Osteoblast (primary cell): ENCODE measurements around the gene AEN. TPM values are rescaled to one million over a fixed set of nuclear protein-coding genes. Genes with fewer than 3 reads are reported as not detected.

ENCODE experiments used
- DNase-seq: peaks from one replicate; pipeline ENCODE4 v3.0.0; 2011; ENCODE audit warnings: low spot score, mixed read lengths; ENCODE audit not compliant: insufficient read length; ENCODE audit errors: missing footprints
- H2AFZ ChIP-seq: 2 replicates; pipeline ENCODE4 v1.6.0; 2011; ENCODE audit warnings: mild to moderate bottlenecking, low read length
- H3K27ac ChIP-seq: 2 replicates; pipeline ENCODE4 v1.5.1; 2011; ENCODE audit warnings: mild to moderate bottlenecking, low read depth, low read length, moderate library complexity
- H3K27me3 ChIP-seq: 2 replicates; pipeline ENCODE4 v1.6.0; 2012; ENCODE audit warnings: mild to moderate bottlenecking, control low read depth, inconsistent platforms, low read length, moderate library complexity; ENCODE audit not compliant: insufficient read depth
- H3K36me3 ChIP-seq: 2 replicates; pipeline ENCODE4 v1.5.1; 2011; ENCODE audit warnings: mild to moderate bottlenecking, low read length, control low read depth, moderate library complexity; ENCODE audit not compliant: insufficient read depth
- H3K4me1 ChIP-seq: 2 replicates; pipeline ENCODE4 v1.5.1; 2011; ENCODE audit warnings: mild to moderate bottlenecking, low read length, control low read depth, moderate library complexity; ENCODE audit not compliant: insufficient read depth
- H3K4me2 ChIP-seq: 2 replicates; pipeline ENCODE4 v1.6.0; 2011; ENCODE audit warnings: mild to moderate bottlenecking, low read length; ENCODE audit not compliant: insufficient read depth
- H3K4me3 ChIP-seq: fragments of 200-600 bp; sonication (generic); 3 replicates; pipeline ENCODE4 v1.5.1; 2012; ENCODE audit warnings: mild to moderate bottlenecking, low read length, inconsistent platforms; ENCODE audit not compliant: insufficient read depth
- H3K79me2 ChIP-seq: 2 replicates; pipeline ENCODE4 v1.6.0; 2012; ENCODE audit warnings: mild to moderate bottlenecking, low read length, control low read depth, inconsistent platforms; ENCODE audit not compliant: insufficient read depth
- H3K9me3 ChIP-seq: 2 replicates; pipeline ENCODE4 v1.5.1; 2011; ENCODE audit warnings: low read depth, low read length, control low read depth
- H4K20me1 ChIP-seq: 2 replicates; pipeline ENCODE4 v1.6.0; 2012; ENCODE audit warnings: mild to moderate bottlenecking, low read length, control low read depth; ENCODE audit not compliant: insufficient read depth
- small RNA-seq: library from RNA; depleted of rRNA; stranded (forward); fragments of <200 nt; gene quantifications from one replicate; pipeline ENCODE3, GENCODE V24; 2012
- total RNA-seq: library from RNA; depleted of rRNA; stranded (reverse); fragments of >200 nt; gene quantifications from 2 replicates; pipeline ENCODE4 v1.2.3, GENCODE V29; 2012
- TF ChIP-seq, protein P1 (sequence below): IDR thresholded peaks from 2 replicates; pipeline ENCODE4 v1.5.1; 2011; ENCODE audit warnings: mild to moderate bottlenecking, low read depth, low read length, moderate library complexity; ENCODE audit errors: extremely low read depth

Gene AEN
- total RNA-seq, 1 donor = 46.3 TPM

GRCh38 chr15:88678755-88679154 lies 57.6 kb downstream of the AEN start:
- Histone ChIP-seq H3K4me2 (no peak overlapping the region), H3K36me3 (no peaks in the 10 kb centered on the region), H3K27ac (no peak overlapping the region), H2AFZ (no peak overlapping the region), H3K79me2 (no peaks in the 10 kb centered on the region), H3K4me3 (no peak overlapping the region), H3K4me1 (no peaks in the 10 kb centered on the region), H3K9me3 (no peaks in the 10 kb centered on the region), H3K27me3 (peaks cover 3% of the 10 kb centered on the region), H4K20me1 (no peaks in the 10 kb centered on the region)
- DNase-seq = no peak
- TF ChIP-seq, protein P1, sequence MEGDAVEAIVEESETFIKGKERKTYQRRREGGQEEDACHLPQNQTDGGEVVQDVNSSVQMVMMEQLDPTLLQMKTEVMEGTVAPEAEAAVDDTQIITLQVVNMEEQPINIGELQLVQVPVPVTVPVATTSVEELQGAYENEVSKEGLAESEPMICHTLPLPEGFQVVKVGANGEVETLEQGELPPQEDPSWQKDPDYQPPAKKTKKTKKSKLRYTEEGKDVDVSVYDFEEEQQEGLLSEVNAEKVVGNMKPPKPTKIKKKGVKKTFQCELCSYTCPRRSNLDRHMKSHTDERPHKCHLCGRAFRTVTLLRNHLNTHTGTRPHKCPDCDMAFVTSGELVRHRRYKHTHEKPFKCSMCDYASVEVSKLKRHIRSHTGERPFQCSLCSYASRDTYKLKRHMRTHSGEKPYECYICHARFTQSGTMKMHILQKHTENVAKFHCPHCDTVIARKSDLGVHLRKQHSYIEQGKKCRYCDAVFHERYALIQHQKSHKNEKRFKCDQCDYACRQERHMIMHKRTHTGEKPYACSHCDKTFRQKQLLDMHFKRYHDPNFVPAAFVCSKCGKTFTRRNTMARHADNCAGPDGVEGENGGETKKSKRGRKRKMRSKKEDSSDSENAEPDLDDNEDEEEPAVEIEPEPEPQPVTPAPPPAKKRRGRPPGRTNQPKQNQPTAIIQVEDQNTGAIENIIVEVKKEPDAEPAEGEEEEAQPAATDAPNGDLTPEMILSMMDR = no peak

DNA sequence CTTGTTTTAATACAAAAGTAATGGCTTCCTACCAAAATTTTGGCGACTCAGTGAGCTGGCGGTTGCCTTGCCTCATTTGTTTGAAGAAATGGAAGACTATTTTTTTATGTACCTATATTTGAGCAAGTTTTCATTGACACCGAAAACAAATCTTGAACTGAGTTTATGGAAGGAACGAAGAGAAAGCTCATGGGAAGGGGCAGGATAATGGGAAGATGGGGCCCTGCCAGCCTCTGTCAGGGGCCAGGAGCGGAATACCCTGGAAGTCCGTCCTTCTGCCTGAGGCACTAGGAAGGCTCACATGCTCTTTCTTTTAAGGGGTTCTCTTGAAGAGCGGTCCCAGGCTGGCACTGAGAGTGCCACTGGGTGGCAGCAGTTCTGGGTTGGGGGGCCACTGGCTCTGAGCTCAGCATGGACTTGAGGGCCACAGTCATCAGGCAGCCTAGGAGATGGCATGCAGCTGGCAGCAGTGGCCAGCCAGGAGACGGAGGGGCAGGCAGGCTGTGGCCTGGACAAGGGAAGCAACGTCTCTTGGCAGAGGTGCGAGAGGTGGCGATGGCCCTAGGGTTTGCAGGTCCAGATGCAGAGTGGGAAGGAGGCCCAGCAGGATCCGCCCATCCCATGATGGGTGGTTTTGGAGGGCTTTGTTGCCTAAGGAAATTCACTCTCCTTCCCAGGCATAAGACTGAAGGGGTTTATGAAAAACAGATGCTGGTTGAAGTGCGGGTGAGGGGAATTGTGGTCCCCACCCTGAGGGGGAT lies 59.3 kb downstream of the AEN start:
- Histone ChIP-seq H3K4me3 (no peak overlapping the region), H4K20me1 (no peaks in the 10 kb centered on the region), H2AFZ (no peak overlapping the region), H3K9me3 (no peaks in the 10 kb centered on the region), H3K36me3 (no peaks in the 10 kb centered on the region), H3K27ac (no peak overlapping the region), H3K79me2 (no peaks in the 10 kb centered on the region), H3K27me3 (peaks cover 3% of the 10 kb centered on the region), H3K4me1 (no peaks in the 10 kb centered on the region), H3K4me2 (no peak overlapping the region)
- DNase-seq = no peak
- TF ChIP-seq, protein P1 = no peak

DNA sequence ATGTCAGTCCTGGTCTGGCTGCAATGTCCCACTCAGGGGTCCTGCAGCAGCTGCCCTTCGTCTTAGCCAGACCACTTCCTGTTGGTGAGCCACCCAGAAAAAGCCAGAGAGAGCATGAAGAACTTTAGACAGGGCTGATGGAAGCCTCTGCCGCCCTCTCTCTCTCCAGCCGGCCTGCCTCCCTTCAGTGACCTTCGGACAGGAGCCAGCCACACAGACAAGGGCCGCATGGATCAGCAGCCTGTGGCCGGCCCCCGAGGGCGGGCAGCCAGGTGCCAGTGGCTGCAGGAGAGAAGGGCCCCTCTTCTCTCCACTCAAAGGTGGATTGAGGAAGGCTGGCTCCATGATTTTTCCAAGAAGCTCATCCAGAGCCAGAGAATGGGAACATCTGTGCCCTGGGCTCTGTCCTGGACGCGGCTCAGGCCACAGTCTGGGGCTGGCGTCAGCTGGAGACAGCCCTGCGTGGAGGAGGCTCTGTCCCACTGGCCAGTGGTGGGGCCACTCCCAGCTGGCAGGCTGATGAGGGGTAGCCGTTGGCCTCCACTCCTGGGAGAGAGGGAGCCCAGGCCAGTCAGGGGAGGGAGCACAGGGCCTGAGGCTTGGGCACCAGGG lies 60.6 kb downstream of the AEN start:
- no peaks in the 10 kb centered on the region for H3K36me3 ChIP-seq
- no peaks in the 10 kb centered on the region for H3K79me2 ChIP-seq
- H4K20me1 ChIP-seq = no peaks in the 10 kb centered on the region
- DNase-seq = peak; percentile 58
- no peaks in the 10 kb centered on the region for H3K9me3 ChIP-seq
- H2AFZ ChIP-seq = peak overlapping the region; percentile 77
- TF ChIP-seq, protein P1 = no peak
- no peak overlapping the region for H3K4me2 ChIP-seq
- peaks cover 3% of the 10 kb centered on the region for H3K27me3 ChIP-seq
- H3K27ac ChIP-seq = no peak overlapping the region
- H3K4me3 ChIP-seq = no peak overlapping the region
- no peaks in the 10 kb centered on the region for H3K4me1 ChIP-seq

Small RNA genes lying within 50 kb of the gene (small RNA-seq; reads per million reads assigned to genes)
- 1.3 reads per million, percentile 42 among the genes with 10 or more reads in this experiment for gene MIR1179
- gene MIR7-2 = 1.7 reads per million, percentile 58 among the genes with 10 or more reads in this experiment

Other genes with a start within 250 kb of the AEN start
- 11.2 and 13.0 TPM in 2 replicates for gene MRPL46, start 154.0 kb upstream of the AEN start, total RNA-seq
- 17.7 and 18.3 TPM in 2 replicates for gene MRPS11, start 153.6 kb upstream of the AEN start, total RNA-seq
- 7.6 and 9.4 TPM in 2 replicates for gene DET1, start 74.7 kb upstream of the AEN start, total RNA-seq
- 2.1 and 3.3 TPM in 2 replicates for gene ISG20, start 17.7 kb downstream of the AEN start, total RNA-seq
- 4.7 and 12.7 TPM in 2 replicates for gene ACAN, start 182.1 kb downstream of the AEN start, total RNA-seq